Measurements from ENCODE around the gene DGKD.

- TF ChIP-seq POLR2A (conservative IDR thresholded peaks at IDR 0.05) (no peak), ZNF785 (CRISPR knock-in tag; IDR thresholded peaks at IDR 0.05) (no peak), ZBTB11 (CRISPR knock-in tag; IDR thresholded peaks at IDR 0.05) (no peak), ZNF77 (CRISPR knock-in tag; IDR thresholded peaks at IDR 0.05) (no peak), CTCF (IDR thresholded peaks at IDR 0.05 in 2 of 3, conservative IDR thresholded peaks at IDR 0.05 in 1 of 3; ENCODE audit: insufficient read depth in 2 of 3, low read depth in 1 of 3, low read length in 3 of 3) (no peak), TAF7 (tag; IDR thresholded peaks at IDR 0.05) (no peak), TCF7L2 (IDR thresholded peaks at IDR 0.05; ENCODE audit: low read depth, low read length) (no peak), SRF (CRISPR knock-in tag; IDR thresholded peaks at IDR 0.05) (no peak), ZBTB12 (CRISPR knock-in tag; IDR thresholded peaks at IDR 0.05) (no peak), PRDM10 (IDR thresholded peaks at IDR 0.05; ENCODE audit: partially characterized antibody) (no peak)
These were observed 87.1 kb downstream of the DGKD start for GRCh38 chr2:233441161-233442027.
